HG03571 (cell line): ENCODE results near the gene RAB4A.
"Not testable (repeated sequence)": the region's sequence is repeated elsewhere in the genome, so short reads cannot be mapped to it uniquely, and the experiment has no call there.

ENCODE experiments used
- ATAC-seq: cut with Tn5 transposase; IDR thresholded peaks from one replicate; pipeline ENCODE4 v1.9.1; 2021; ENCODE audit not compliant: unreplicated experiment

The RAB4A gene

GRCh38 chr1:229295745-229296144 lies 24.8 kb downstream of the RAB4A start:
- ATAC-seq: no peak

GRCh38 chr1:229296541-229296941 lies 25.6 kb downstream of the RAB4A start:
- ATAC-seq: no peak

- no peak for ATAC-seq
Measured at GRCh38 chr1:229297746-229298145, 26.8 kb downstream of the RAB4A start.

GRCh38 chr1:229298420-229298819 lies 27.5 kb downstream of the RAB4A start:
- ATAC-seq: no peak

- ATAC-seq: no peak
Measured at GRCh38 chr1:229298887-229299503, 28.1 kb downstream of the RAB4A start.

- ATAC-seq: no peak
Measured at GRCh38 chr1:229300099-229300757, 29.3 kb downstream of the RAB4A start.

- ATAC-seq: no peak
Measured at GRCh38 chr1:229302740-229303139, 31.8 kb downstream of the RAB4A start.

- ATAC-seq: no peak
Measured at GRCh38 chr1:229303855-229304254, 32.9 kb downstream of the RAB4A start.

GRCh38 chr1:229305392-229305791 lies 34.5 kb downstream of the RAB4A start:
- no peak for ATAC-seq

GRCh38 chr1:229309074-229309473 lies 38.2 kb downstream of the RAB4A start:
- ATAC-seq: no peak

- ATAC-seq: no peak
Measured at GRCh38 chr1:229309684-229310083, 38.8 kb downstream of the RAB4A start.

- no peak for ATAC-seq
Measured at GRCh38 chr1:229310833-229311232, 39.9 kb downstream of the RAB4A start.

- no peak for ATAC-seq
Measured at GRCh38 chr1:229316166-229316565, 45.3 kb downstream of the RAB4A start.

GRCh38 chr1:229318056-229318455 lies 47.1 kb downstream of the RAB4A start:
- ATAC-seq: no peak

- no peak for ATAC-seq
Measured at GRCh38 chr1:229319487-229319886, 48.6 kb downstream of the RAB4A start.

- no peak for ATAC-seq
Measured at GRCh38 chr1:229323201-229323600, 52.3 kb downstream of the RAB4A start.

- no peak for ATAC-seq
Measured at GRCh38 chr1:229323885-229324553, 53.1 kb downstream of the RAB4A start.

- ATAC-seq: no peak
Measured at GRCh38 chr1:229325401-229325800, 54.5 kb downstream of the RAB4A start.

GRCh38 chr1:229325853-229326487 lies 55.1 kb downstream of the RAB4A start:
- no peak for ATAC-seq

- no peak for ATAC-seq
Measured at GRCh38 chr1:229326601-229327000, 55.7 kb downstream of the RAB4A start.

GRCh38 chr1:229327765-229328164 lies 56.9 kb downstream of the RAB4A start:
- not testable (repeated sequence) for ATAC-seq
